Measurements from ENCODE around the gene PRG2. TPM values are rescaled to one million over a fixed set of nuclear protein-coding genes. Genes with fewer than 3 reads are reported as not detected.

The PRG2 gene
- total and polyA plus RNA-seq, 9 of the 15 experiments (the other 6 are each of a cell fraction or from before 2014, with no cell fraction given), result 1.8 to 78.0 (median 26.6) TPM

GRCh38 chr11:57424792-57425564 is 34.5 kb upstream of the PRG2 start (continued):
- TF ChIP-seq SRSF7 (optimal IDR thresholded peaks at IDR 0.05; ENCODE audit: low read depth, low read length) (no peak), DACH1 (IDR thresholded peaks at IDR 0.05; ENCODE audit: partially characterized antibody) (peak; percentile 69), TGIF2 (CRISPR knock-in tag; IDR thresholded peaks at IDR 0.05) (no peak; the same call in 1 of the 2 replicates), ASH1L (IDR thresholded peaks at IDR 0.05; ENCODE audit: borderline replicate concordance, low read depth, partially characterized antibody) (no peak), CC2D1A (IDR thresholded peaks at IDR 0.05) (peak; percentile 92; the same call in 1 of the 2 replicates), FOSL1 (tag; conservative IDR thresholded peaks at IDR 0.05) (peak; percentile 97), ZNF274 (IDR thresholded peaks at IDR 0.05; ENCODE audit: borderline replicate concordance, low read depth, low read length) (peak; percentile 75; the same call in 1 of the 2 replicates), KDM5B (IDR thresholded peaks at IDR 0.05; ENCODE audit: insufficient replicate concordance, low read depth, low read length) (peak; percentile 33), ZNF589 (CRISPR knock-in tag; IDR thresholded peaks at IDR 0.05; ENCODE audit: low read depth) (peak; percentile 98), GABPB1 (CRISPR knock-in tag; IDR thresholded peaks at IDR 0.05) (peak; percentile 82), ZNF253 (CRISPR knock-in tag; conservative IDR thresholded peaks at IDR 0.05) (no peak), ZC3H4 (CRISPR knock-in tag; IDR thresholded peaks at IDR 0.05; ENCODE audit: borderline replicate concordance) (no peak), ELK1 (CRISPR knock-in tag; IDR thresholded peaks at IDR 0.05) (no peak)
- TF ChIP-seq, protein P1, sequence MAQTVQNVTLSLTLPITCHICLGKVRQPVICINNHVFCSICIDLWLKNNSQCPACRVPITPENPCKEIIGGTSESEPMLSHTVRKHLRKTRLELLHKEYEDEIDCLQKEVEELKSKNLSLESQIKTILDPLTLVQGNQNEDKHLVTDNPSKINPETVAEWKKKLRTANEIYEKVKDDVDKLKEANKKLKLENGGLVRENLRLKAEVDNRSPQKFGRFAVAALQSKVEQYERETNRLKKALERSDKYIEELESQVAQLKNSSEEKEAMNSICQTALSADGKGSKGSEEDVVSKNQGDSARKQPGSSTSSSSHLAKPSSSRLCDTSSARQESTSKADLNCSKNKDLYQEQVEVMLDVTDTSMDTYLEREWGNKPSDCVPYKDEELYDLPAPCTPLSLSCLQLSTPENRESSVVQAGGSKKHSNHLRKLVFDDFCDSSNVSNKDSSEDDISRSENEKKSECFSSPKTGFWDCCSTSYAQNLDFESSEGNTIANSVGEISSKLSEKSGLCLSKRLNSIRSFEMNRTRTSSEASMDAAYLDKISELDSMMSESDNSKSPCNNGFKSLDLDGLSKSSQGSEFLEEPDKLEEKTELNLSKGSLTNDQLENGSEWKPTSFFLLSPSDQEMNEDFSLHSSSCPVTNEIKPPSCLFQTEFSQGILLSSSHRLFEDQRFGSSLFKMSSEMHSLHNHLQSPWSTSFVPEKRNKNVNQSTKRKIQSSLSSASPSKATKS (CRISPR knock-in tag; IDR thresholded peaks at IDR 0.05), result no peak
- TF ChIP-seq, protein P2, sequence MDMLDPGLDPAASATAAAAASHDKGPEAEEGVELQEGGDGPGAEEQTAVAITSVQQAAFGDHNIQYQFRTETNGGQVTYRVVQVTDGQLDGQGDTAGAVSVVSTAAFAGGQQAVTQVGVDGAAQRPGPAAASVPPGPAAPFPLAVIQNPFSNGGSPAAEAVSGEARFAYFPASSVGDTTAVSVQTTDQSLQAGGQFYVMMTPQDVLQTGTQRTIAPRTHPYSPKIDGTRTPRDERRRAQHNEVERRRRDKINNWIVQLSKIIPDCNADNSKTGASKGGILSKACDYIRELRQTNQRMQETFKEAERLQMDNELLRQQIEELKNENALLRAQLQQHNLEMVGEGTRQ (CRISPR knock-in tag; IDR thresholded peaks at IDR 0.05), result peak; percentile 89

All from K562 (cell line).